ENCODE data around the gene CNGA3. TPM values are rescaled to one million over a fixed set of nuclear protein-coding genes. Genes with fewer than 3 reads are reported as not detected.

CNGA3 gene
- total and polyA plus RNA-seq, 2 of the 4 experiments (the other 2 are of a cell fraction) = under 0.01 TPM; not detected in 1

DNA sequence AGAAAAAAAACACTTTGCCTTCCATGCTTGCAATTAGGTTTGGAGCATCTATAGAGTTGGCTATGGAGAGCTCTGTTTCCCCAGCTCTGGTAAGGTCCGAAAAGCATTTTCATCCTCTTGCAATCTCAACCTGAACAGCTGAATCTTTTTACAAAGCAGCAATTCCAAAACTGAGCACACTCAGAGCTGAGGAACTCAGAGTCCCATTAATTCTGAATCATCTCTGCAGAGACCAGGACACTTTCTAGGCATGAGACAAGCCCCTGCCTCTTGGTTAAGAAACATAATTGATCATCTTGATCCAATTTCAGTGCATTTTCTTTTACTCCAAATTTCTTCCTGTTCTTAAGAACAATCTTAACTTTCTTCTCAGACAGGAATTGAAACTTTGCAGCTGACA lies 4.2 kb downstream of the CNGA3 start:
- Histone ChIP-seq H3K27ac (ENCODE audit: insufficient read depth, low read length) (no peak overlapping the region), H4K8ac (ENCODE audit: low read depth in 2 of 2, low read length in 2 of 2) (no peak overlapping the region), H3K9ac (ENCODE audit: low read depth, low read length) (no peak overlapping the region), H3K14ac (replicated peaks; ENCODE audit: low read depth, low read length) (no peak overlapping the region), H2BK120ac (ENCODE audit: low read depth, low read length) (no peak overlapping the region), H3K23ac (ENCODE audit: low read depth, low read length) (no peak overlapping the region), H4K20me1 (ENCODE audit: insufficient read depth, low read length) (no peaks in the 10 kb centered on the region), H3K18ac (ENCODE audit: low read depth, low read length) (no peak overlapping the region), H4K5ac (ENCODE audit: low read depth, low read length) (no peak overlapping the region), H3K9me1 (ENCODE audit: insufficient read depth, low read length) (no peaks in the 10 kb centered on the region), H3K56ac (ENCODE audit: extremely low read depth, insufficient read depth, low read length) (no peak overlapping the region), H2AK9ac (replicated peaks; ENCODE audit: low read depth, low read length, poor library complexity) (no peak overlapping the region), H3K4me3 (ENCODE audit: insufficient read depth, low read depth, low read length) (no peak overlapping the region), H3K9me3 (ENCODE audit: control insufficient read depth, insufficient read depth, low read length) (peaks cover 4% of the 10 kb centered on the region; the same call in 1 of the 2 replicates), H2AK5ac (ENCODE audit: low read depth, low read length) (no peak overlapping the region), H3K27me3 (ENCODE audit: control insufficient read depth, insufficient read depth, low read length) (peaks cover 54% of the 10 kb centered on the region), H2BK20ac (ENCODE audit: low read depth, low read length) (no peak overlapping the region), H3K4ac (ENCODE audit: low read depth, low read length) (no peak overlapping the region), H3K36me3 (ENCODE audit: control insufficient read depth, insufficient read depth, low read length) (no peaks in the 10 kb centered on the region), H3K4me2 (ENCODE audit: low read depth, low read length) (no peak overlapping the region), H2BK15ac (ENCODE audit: low read depth, low read length) (no peak overlapping the region), H2BK5ac (ENCODE audit: low read depth, low read length, poor library complexity, severe bottlenecking) (no peak overlapping the region), H2AFZ (replicated peaks; ENCODE audit: low read length, poor library complexity) (no peak overlapping the region), H3K79me1 (ENCODE audit: low read depth in 1 of 2, low read length in 2 of 2) (no peaks in the 10 kb centered on the region), H4K91ac (ENCODE audit: insufficient read depth, low read depth, low read length) (no peak overlapping the region), H3K4me1 (ENCODE audit: control insufficient read depth, insufficient read depth, low read length) (no peaks in the 10 kb centered on the region)
- CTCF ChIA-PET = no interaction called here
- WGBS, 2 experiments (ENCODE audit: extremely low coverage in 2 of 2, insufficient read length in 1 of 2) = no CpG with 5 or more reads among the region's 1 CpG
- DNase-seq = no peak
- BruUV-seq (replicated peaks) = no TSS peak
- TF ChIP-seq RCOR1 (IDR thresholded peaks at IDR 0.05; ENCODE audit: insufficient replicate concordance, low read length) (no peak), POLR2A (IDR thresholded peaks at IDR 0.05; ENCODE audit: low read depth, low read length) (no peak), CEBPB (IDR thresholded peaks at IDR 0.05; ENCODE audit: low read depth, low read length) (no peak), CHD1 (IDR thresholded peaks at IDR 0.05; ENCODE audit: low read depth, low read length) (no peak)
- TF ChIP-seq, protein P1, sequence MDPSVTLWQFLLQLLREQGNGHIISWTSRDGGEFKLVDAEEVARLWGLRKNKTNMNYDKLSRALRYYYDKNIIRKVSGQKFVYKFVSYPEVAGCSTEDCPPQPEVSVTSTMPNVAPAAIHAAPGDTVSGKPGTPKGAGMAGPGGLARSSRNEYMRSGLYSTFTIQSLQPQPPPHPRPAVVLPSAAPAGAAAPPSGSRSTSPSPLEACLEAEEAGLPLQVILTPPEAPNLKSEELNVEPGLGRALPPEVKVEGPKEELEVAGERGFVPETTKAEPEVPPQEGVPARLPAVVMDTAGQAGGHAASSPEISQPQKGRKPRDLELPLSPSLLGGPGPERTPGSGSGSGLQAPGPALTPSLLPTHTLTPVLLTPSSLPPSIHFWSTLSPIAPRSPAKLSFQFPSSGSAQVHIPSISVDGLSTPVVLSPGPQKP (IDR thresholded peaks at IDR 0.05; ENCODE audit: borderline replicate concordance, low read depth, low read length) = no peak
- TF ChIP-seq, protein P2, sequence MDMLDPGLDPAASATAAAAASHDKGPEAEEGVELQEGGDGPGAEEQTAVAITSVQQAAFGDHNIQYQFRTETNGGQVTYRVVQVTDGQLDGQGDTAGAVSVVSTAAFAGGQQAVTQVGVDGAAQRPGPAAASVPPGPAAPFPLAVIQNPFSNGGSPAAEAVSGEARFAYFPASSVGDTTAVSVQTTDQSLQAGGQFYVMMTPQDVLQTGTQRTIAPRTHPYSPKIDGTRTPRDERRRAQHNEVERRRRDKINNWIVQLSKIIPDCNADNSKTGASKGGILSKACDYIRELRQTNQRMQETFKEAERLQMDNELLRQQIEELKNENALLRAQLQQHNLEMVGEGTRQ (IDR thresholded peaks at IDR 0.05; ENCODE audit: low read depth, low read length) = no peak
- no peak for ATAC-seq (ENCODE audit: low read depth)
- intact Hi-C loops (cut with micrococcal nuclease) = no loop called here
- in situ Hi-C loops (cut with MboI; ENCODE audit: low sequenced_read_pairs) = no loop called here
- POLR2A ChIA-PET (ENCODE audit: unreplicated experiment) = no interaction called here
- dilution Hi-C loops (cut with HindIII; ENCODE audit: low sequenced_read_pairs, unreplicated experiment) = no loop called here

Data from IMR-90 (cell line).